Lower leg skin (tissue), 4 donors: ENCODE results near the gene PTGR2. TPM values are rescaled to one million over a fixed set of nuclear protein-coding genes. Genes with fewer than 3 reads are reported as not detected.
A peak's percentile ranks its signal among the peaks of the same experiment; 100 is the strongest.
"Not testable (repeated sequence)": the region's sequence is repeated elsewhere in the genome, so short reads cannot be mapped to it uniquely, and the experiment has no call there.

Source experiments
- DNase-seq, 2 donors: peaks; one replicate each; pipeline ENCODE4 v3.0.0-alpha.2; 2019; ENCODE audit warnings: low spot score in 2 of 2
- H3K4me3 ChIP-seq: fragments of 200-600 bp; sonication (generic); 2 replicates; pipeline ENCODE4 v1.5.1; 2017; ENCODE audit warnings: mild to moderate bottlenecking, low read depth; ENCODE audit not compliant: poor library complexity, severe bottlenecking
- POLR2A ChIP-seq, 2 donors: fragments of 450-650 bp; IDR thresholded peaks; one replicate each; pipeline ENCODE4 v1.6.1; 2016 to 2017; ENCODE audit warnings: antibody characterized with exemption in 2 of 2, mild to moderate bottlenecking in 1 of 2, moderate library complexity in 1 of 2
- whole genome bisulfite sequencing, 2 donors: methylation state at CpG; one replicate each; pipeline ENCODE4 v1.1.5; 2018; 5-methylcytosine and 5-hydroxymethylcytosine counted together
- intact Hi-C: fragments of 100-400 bp; cut with DNase I; formaldehyde crosslinking; loops from one replicate; pipeline ENCODE4 v1.15.0; 2023; ENCODE audit warnings: low total_unique reads
- total RNA-seq, 4 donors: library from RNA; depleted of rRNA; stranded (reverse); fragments of >200 nt; gene quantifications; one replicate each; pipeline ENCODE4 v1.1.0, GENCODE V29; 2016
- TF ChIP-seq, protein P1 (sequence below), 3 donors: fragments of 450-650 bp; IDR thresholded peaks; one replicate each; pipeline ENCODE4 v1.5.1; 2016; ENCODE audit warnings: antibody characterized with exemption in 3 of 3, mild to moderate bottlenecking in 3 of 3, moderate library complexity in 2 of 3

The PTGR2 gene
- total RNA-seq, 4 donors from 2014 or later: 4.2 to 13.5 (median 8.3) TPM

DNA sequence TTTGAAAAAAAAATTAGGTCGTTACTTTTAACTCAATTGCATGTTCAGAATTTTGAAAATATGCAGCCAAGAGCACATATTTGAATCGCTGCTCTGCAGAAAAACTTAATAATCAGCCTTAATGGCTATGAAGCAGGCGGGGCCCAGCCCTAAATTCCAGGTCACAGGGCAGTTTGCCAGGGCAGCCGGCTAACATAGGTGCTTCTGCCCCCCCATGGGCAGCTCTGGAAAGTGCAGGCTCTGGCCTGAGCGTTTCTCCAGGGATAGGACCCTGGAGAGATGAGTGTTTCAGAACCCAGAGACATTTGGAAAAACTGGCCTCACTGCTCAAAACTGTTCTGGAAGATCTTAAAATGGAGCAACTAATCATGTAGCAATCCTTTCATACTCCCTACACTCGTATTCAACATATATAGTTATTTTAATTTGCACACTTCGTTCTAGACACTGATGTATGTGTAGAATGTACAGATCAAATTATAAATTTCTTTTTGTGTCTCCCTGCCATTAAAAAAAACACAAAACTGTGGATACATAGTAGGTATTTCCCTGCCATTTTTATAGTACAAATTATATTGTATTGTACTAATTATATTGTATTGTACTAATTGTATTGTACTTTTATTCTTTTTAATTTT is 26.0 kb upstream of the PTGR2 start:
- peak; percentile 88 to 98 for DNase-seq
- TF ChIP-seq POLR2A (IDR thresholded peaks at IDR 0.05): no peak
- TF ChIP-seq, protein P1, sequence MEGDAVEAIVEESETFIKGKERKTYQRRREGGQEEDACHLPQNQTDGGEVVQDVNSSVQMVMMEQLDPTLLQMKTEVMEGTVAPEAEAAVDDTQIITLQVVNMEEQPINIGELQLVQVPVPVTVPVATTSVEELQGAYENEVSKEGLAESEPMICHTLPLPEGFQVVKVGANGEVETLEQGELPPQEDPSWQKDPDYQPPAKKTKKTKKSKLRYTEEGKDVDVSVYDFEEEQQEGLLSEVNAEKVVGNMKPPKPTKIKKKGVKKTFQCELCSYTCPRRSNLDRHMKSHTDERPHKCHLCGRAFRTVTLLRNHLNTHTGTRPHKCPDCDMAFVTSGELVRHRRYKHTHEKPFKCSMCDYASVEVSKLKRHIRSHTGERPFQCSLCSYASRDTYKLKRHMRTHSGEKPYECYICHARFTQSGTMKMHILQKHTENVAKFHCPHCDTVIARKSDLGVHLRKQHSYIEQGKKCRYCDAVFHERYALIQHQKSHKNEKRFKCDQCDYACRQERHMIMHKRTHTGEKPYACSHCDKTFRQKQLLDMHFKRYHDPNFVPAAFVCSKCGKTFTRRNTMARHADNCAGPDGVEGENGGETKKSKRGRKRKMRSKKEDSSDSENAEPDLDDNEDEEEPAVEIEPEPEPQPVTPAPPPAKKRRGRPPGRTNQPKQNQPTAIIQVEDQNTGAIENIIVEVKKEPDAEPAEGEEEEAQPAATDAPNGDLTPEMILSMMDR (IDR thresholded peaks at IDR 0.05): peak in 1 of 3 donors; percentile 66
- H3K4me3 ChIP-seq: no peak overlapping the region
- intact Hi-C loops: loop anchor here (5.0 kb wide), 1 partner anchor 98 kb away; no protein-coding TSS in a partner anchor
- WGBS, 2 donors: 8 to 11% methylated on average over 7 of the region's 7 CpGs

DNA sequence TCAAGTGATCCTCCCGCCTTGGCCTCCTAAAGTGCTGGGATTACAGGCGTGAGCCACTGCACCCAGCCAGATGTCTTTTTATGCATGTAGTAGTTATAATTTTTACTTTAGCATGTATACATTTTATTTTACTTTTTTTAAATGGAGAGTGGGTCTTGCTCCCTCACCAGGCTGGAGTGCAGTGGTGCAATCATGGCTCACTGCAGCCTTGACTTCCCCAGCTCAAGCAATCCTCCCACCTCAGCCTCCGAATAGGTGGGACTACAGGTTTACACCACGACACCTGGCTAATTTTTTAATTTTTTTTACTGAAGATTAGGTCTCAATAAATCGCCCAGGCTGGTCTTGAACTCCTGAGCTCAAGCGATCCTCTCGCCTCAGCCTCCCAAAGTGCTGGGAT is 24.4 kb upstream of the PTGR2 start:
- H3K4me3 ChIP-seq, DNase-seq: not testable (repeated sequence)
- intact Hi-C loops: loop anchor here (5.0 kb wide), 1 partner anchor 100 kb away; no protein-coding TSS in a partner anchor
- WGBS, 2 donors: 85 to 96% methylated on average over 7 of the region's 7 CpGs

- TF ChIP-seq POLR2A (IDR thresholded peaks at IDR 0.05): no peak
- TF ChIP-seq, protein P1 (IDR thresholded peaks at IDR 0.05): no peak
- intact Hi-C loops: loop anchor here (5.0 kb wide), 1 partner anchor 102 kb away; no protein-coding TSS in a partner anchor
- DNase-seq: no peak
Observed at GRCh38 chr14:73829071-73829470, 22.6 kb upstream of the PTGR2 start.

DNA sequence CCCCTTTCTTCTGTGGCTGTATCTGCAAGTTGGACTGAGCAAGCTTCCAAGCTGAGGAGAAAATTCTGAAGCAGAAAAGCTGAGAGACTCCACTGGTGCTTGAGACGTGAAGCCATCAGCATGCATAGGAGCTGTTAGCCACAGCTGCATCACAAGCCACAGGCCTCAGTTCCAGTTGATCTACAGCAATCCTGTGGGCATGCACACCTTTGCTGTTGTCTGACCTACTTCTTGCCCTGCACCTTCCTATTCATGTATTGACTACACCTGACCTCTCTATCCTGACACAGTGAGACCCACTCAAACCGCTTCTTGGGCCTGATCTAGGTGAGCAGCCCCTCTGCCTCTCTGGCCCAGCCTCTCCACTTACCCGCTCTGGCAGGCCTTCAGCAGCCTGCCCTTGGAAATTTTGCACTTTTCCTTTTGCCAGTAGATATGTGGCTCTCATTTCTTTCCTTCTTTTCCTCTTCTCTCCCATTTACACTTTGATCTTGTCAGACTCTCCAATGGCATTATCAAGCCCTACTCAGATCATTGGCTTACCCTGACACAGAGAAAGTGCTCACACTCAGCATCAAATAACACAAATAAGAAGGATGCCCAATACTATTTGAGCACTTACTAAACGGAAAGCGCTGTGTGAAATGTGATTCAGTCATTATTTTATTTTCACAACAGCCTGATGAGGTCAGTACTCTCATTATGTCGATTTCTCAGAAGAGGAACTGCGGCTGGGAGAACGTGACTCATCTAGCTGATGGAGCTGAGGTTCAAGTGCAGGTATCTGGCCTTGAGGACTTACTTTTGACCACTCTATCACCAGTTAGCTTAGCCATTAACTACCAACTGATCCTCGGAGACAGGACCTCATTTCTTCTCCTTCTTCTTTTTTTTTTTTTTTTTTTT is 21.9 kb upstream of the PTGR2 start:
- H3K4me3 ChIP-seq: no peak overlapping the region
- DNase-seq: peak in 1 of 2 donors; percentile 58
- WGBS, 2 donors: 77 to 79% methylated on average over 9 of the region's 9 CpGs
- TF ChIP-seq, protein P1 (IDR thresholded peaks at IDR 0.05): no peak
- TF ChIP-seq POLR2A (IDR thresholded peaks at IDR 0.05): no peak
- intact Hi-C loops: loop anchor here (5.0 kb wide), 1 partner anchor 102 kb away; no protein-coding TSS in a partner anchor

More at GRCh38 chr14:73829071-73829470, 22.6 kb upstream of the PTGR2 start:
- WGBS, 2 donors: 79 to 86% methylated on average over 4 of the region's 4 CpGs
- H3K4me3 ChIP-seq: no peak overlapping the region

DNA sequence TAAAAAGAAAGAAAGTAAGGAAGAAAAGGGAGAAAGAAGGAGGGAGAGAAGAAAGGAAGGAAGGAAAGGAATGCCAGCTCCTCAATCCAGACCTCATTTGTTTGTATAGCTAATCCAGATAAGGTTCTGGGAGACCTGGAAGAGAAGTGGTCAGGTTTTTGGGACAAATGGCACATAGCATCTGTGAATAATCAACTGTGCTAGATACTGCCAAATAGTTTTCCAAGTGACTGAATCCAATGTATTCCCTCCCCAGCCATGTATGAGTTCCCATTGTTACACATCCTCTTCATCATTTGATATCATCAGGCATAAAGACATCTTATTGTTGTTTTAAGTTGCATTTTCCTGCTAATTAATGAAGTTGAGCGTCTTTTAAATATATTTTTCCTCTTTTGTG is 18.6 kb upstream of the PTGR2 start:
- WGBS, 2 donors: 50 to 59% methylated on average over 1 of the region's 1 CpG
- intact Hi-C loops: no loop called here
- TF ChIP-seq POLR2A (IDR thresholded peaks at IDR 0.05): no peak
- TF ChIP-seq, protein P1 (IDR thresholded peaks at IDR 0.05): no peak

More for the DNA sequence above, 18.6 kb upstream of the PTGR2 start:
- no peak overlapping the region for H3K4me3 ChIP-seq
- DNase-seq: no peak
